Measurements from ENCODE around the gene HCAR2.

HCAR2 gene

GRCh38 chr12:122672515-122672914 is 30.6 kb downstream of the HCAR2 start:
- peak overlapping the region; percentile 69 for H3K27ac Mint-ChIP-seq
- TF ChIP-seq CTCF (IDR thresholded peaks at IDR 0.05), result no peak
- H3K9me3 Mint-ChIP-seq, result peaks cover 4% of the 10 kb centered on the region
- no peaks in the 10 kb centered on the region for H3K36me3 Mint-ChIP-seq (ENCODE audit: low read depth)
- H3K27me3 Mint-ChIP-seq (ENCODE audit: low read depth, poor library complexity), result peaks cover 3% of the 10 kb centered on the region
- H3K4me3 Mint-ChIP-seq, result no peak overlapping the region
- DNase-seq, result no peak
- peaks cover 5% of the 10 kb centered on the region for H3K4me1 Mint-ChIP-seq

DNA sequence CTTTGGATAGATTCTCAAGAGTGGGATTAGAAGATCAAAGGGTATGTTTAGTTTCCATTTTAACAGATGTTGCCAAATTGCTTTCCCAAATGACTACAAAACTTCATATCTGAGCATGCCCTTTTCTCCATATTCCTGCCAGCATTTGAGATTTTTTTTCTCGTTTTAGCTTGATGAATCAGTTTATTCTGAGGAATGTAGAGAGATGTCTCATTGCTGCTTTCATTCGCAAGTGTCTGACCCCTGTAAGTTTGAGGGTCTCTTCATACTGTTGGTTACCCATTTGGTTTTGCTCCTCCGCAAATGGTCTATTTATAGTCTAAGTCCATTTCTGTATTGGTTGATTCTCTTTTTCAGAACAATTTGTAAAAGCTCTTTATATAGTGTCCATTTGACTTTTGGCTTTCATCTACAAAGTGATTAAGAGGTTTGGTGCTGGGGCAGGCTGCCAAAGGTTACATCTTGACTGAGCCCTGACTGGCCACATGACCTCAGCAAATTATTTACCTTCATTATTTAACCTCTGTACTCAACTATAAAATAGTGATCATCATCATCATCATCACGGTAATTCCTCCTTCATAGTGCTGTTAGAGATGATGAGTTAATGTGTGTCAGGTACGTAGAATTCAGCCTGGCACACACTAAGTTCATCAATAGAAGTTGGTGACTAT is 33.6 kb downstream of the HCAR2 start:
- H3K4me1 Mint-ChIP-seq, result peaks cover 5% of the 10 kb centered on the region
- H3K27ac Mint-ChIP-seq, result no peak overlapping the region
- no peak for DNase-seq
- TF ChIP-seq CTCF (IDR thresholded peaks at IDR 0.05), result no peak
- H3K9me3 Mint-ChIP-seq, result peaks cover 4% of the 10 kb centered on the region
- no peak overlapping the region for H3K4me3 Mint-ChIP-seq
- H3K36me3 Mint-ChIP-seq (ENCODE audit: low read depth), result no peaks in the 10 kb centered on the region
- peaks cover 3% of the 10 kb centered on the region for H3K27me3 Mint-ChIP-seq (ENCODE audit: low read depth, poor library complexity)

- no peak for TF ChIP-seq CTCF (IDR thresholded peaks at IDR 0.05)
Measured at GRCh38 chr12:122668268-122668667, 34.9 kb downstream of the HCAR2 start.

GRCh38 chr12:122665759-122666158 is 37.4 kb downstream of the HCAR2 start:
- Mint-ChIP-seq H3K9me3 (peaks cover under 1% of the 10 kb centered on the region), H3K4me3 (no peak overlapping the region), H3K36me3 (ENCODE audit: low read depth) (no peaks in the 10 kb centered on the region), H3K27ac (no peak overlapping the region), H3K4me1 (no peaks in the 10 kb centered on the region), H3K27me3 (ENCODE audit: low read depth, poor library complexity) (no peaks in the 10 kb centered on the region)
- TF ChIP-seq CTCF (IDR thresholded peaks at IDR 0.05), result no peak
- DNase-seq, result no peak

More at GRCh38 chr12:122668268-122668667, 34.9 kb downstream of the HCAR2 start:
- no peak overlapping the region for H3K4me3 Mint-ChIP-seq
- no peak overlapping the region for H3K27ac Mint-ChIP-seq
- DNase-seq, result no peak
- H3K9me3 Mint-ChIP-seq, result peaks cover 4% of the 10 kb centered on the region
- H3K27me3 Mint-ChIP-seq (ENCODE audit: low read depth, poor library complexity), result peaks cover 3% of the 10 kb centered on the region
- H3K4me1 Mint-ChIP-seq, result peaks cover 5% of the 10 kb centered on the region
- no peaks in the 10 kb centered on the region for H3K36me3 Mint-ChIP-seq (ENCODE audit: low read depth)

DNA sequence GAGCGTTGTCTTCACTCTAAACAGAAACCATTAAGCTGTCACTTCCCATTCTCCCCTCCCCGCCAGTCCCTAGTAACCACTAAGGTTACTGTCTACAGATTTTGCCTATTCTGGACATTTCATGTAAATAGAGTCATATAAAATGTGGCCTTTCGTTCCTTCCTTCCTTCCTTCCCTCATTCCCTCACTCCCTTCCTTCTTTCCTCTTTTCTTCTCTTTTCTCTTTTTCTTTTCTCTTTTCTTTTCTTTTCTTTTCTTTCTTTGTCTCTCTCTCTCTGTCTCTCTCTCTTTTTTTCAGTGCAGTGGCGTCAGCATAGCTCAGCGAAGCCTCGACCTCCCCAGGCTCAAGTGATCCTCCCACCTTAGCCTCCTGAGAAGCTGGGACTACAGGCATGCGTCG is 37.8 kb downstream of the HCAR2 start:
- Mint-ChIP-seq H3K4me1 (no peaks in the 10 kb centered on the region), H3K27ac (no peak overlapping the region), H3K9me3 (no peaks in the 10 kb centered on the region), H3K36me3 (ENCODE audit: low read depth) (no peaks in the 10 kb centered on the region), H3K4me3 (no peak overlapping the region), H3K27me3 (ENCODE audit: low read depth, poor library complexity) (no peaks in the 10 kb centered on the region)
- no peak for DNase-seq
- TF ChIP-seq CTCF (IDR thresholded peaks at IDR 0.05), result no peak

GRCh38 chr12:122661938-122662337 is 41.2 kb downstream of the HCAR2 start:
- Mint-ChIP-seq H3K27ac (no peak overlapping the region), H3K9me3 (no peaks in the 10 kb centered on the region), H3K4me1 (no peaks in the 10 kb centered on the region), H3K4me3 (no peak overlapping the region), H3K27me3 (ENCODE audit: low read depth, poor library complexity) (peaks cover under 1% of the 10 kb centered on the region), H3K36me3 (ENCODE audit: low read depth) (no peaks in the 10 kb centered on the region)
- DNase-seq, result no peak
- TF ChIP-seq CTCF (IDR thresholded peaks at IDR 0.05), result no peak
